Transverse colon (tissue), 3 donors: ENCODE data around the gene FMR1.

Experiments used
- POLR2A ChIP-seq: fragments of 450-650 bp; IDR thresholded peaks from one replicate; pipeline ENCODE4 v1.6.1; 2016; ENCODE audit warnings: antibody characterized with exemption, mild to moderate bottlenecking, moderate library complexity
- TF ChIP-seq, protein P1 (sequence below), 5 experiments: fragments of 200-600 bp in 3 of 5; fragments of 450-650 bp in 2 of 5; sonication (generic) in 3 of 5; IDR thresholded peaks; 1 replicate in 2 of 5; 2 replicates in 3 of 5; pipeline ENCODE4 v1.5.1; 2016 to 2017; ENCODE audit warnings: antibody characterized with exemption in 5 of 5, inconsistent platforms in 3 of 5, mild to moderate bottlenecking in 2 of 5, moderate library complexity in 1 of 5

GRCh38 chrX:147901461-147902126 is 10.1 kb upstream of the FMR1 start:
- TF ChIP-seq, protein P1, sequence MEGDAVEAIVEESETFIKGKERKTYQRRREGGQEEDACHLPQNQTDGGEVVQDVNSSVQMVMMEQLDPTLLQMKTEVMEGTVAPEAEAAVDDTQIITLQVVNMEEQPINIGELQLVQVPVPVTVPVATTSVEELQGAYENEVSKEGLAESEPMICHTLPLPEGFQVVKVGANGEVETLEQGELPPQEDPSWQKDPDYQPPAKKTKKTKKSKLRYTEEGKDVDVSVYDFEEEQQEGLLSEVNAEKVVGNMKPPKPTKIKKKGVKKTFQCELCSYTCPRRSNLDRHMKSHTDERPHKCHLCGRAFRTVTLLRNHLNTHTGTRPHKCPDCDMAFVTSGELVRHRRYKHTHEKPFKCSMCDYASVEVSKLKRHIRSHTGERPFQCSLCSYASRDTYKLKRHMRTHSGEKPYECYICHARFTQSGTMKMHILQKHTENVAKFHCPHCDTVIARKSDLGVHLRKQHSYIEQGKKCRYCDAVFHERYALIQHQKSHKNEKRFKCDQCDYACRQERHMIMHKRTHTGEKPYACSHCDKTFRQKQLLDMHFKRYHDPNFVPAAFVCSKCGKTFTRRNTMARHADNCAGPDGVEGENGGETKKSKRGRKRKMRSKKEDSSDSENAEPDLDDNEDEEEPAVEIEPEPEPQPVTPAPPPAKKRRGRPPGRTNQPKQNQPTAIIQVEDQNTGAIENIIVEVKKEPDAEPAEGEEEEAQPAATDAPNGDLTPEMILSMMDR (IDR thresholded peaks at IDR 0.05) = no peak
- TF ChIP-seq POLR2A = no peak
